H1 (cell line): ENCODE results near the gene LHPP. TPM values are rescaled to one million over a fixed set of nuclear protein-coding genes. Genes with fewer than 3 reads are reported as not detected.

ENCODE experiments used
- CTCF ChIA-PET: fragments of 300-600 bp; sonication (Branson Sonifier 250); formaldehyde crosslinking; loops from one replicate; lab custom pipeline; 2021; ENCODE audit not compliant: partially characterized antibody; lab: Charles Lee
- POLR2A ChIA-PET: fragments of 300-600 bp; sonication (Branson Sonifier 250); formaldehyde crosslinking; loops from one replicate; lab custom pipeline; 2021; ENCODE audit warnings: inconsistent platforms; ENCODE audit not compliant: partially characterized antibody; lab: Charles Lee
- DNase-seq, 2 experiments: peaks; one replicate each; pipeline versions ENCODE4 v3.0.0 to v3.0.0-alpha.2; 2010 to 2022; ENCODE audit warnings: low spot score in 2 of 2, low read depth in 1 of 2, mixed read lengths in 1 of 2
- FAIRE-seq: peaks from 2 replicates; lab custom pipeline; 2011; peaks lifted over from hg19 to GRCh38; lab: Jason Lieb, UNC
- H2AFZ ChIP-seq: 2 replicates; pipeline ENCODE4 v1.8.1; 2012; ENCODE audit warnings: low read length, inconsistent platforms
- H2AK5ac ChIP-seq: 2 replicates; pipeline ENCODE4 v1.6.1; 2013; ENCODE audit warnings: low read depth, low read length
- H2BK120ac ChIP-seq: replicated peaks from 2 replicates; pipeline ENCODE3; 2013; ENCODE audit warnings: low read depth, low read length, inconsistent platforms
- H2BK12ac ChIP-seq: 2 replicates; pipeline ENCODE4 v1.6.1; 2013; ENCODE audit warnings: low read depth, low read length
- H2BK15ac ChIP-seq: 2 replicates; pipeline ENCODE4 v1.6.1; 2013; ENCODE audit warnings: low read length
- H2BK20ac ChIP-seq: 2 replicates; pipeline ENCODE4 v1.6.1; 2013; ENCODE audit warnings: low read length
- H2BK5ac ChIP-seq: 2 replicates; pipeline ENCODE4 v1.6.1; 2013; ENCODE audit warnings: low read depth, low read length
- H3K14ac ChIP-seq: 2 replicates; pipeline ENCODE4 v1.6.1; 2013; ENCODE audit warnings: inconsistent platforms; ENCODE audit not compliant: insufficient read length
- H3K18ac ChIP-seq: 2 replicates; pipeline ENCODE4 v1.6.1; 2013; ENCODE audit warnings: low read length; ENCODE audit errors: extremely low read depth
- H3K23ac ChIP-seq: 2 replicates; pipeline ENCODE4 v1.6.1; 2013; ENCODE audit warnings: inconsistent platforms; ENCODE audit not compliant: insufficient read length
- H3K23me2 ChIP-seq: 2 replicates; pipeline ENCODE4 v1.6.1; 2013; ENCODE audit warnings: low read depth, low read length
- H3K27ac ChIP-seq: 2 replicates; pipeline ENCODE4 v1.6.1; 2011; ENCODE audit warnings: low read depth, low read length, inconsistent platforms
- H3K27me3 ChIP-seq, 4 experiments: replicated peaks in 1 of 4; 1 replicate in 1 of 4; 2 replicates in 3 of 4; pipeline versions ENCODE4 v1.6.1 to v1.8.1; 2011 to 2013; ENCODE audit warnings: low read length in 3 of 4, mild to moderate bottlenecking in 3 of 4, inconsistent platforms in 2 of 4, mixed read lengths in 2 of 4, moderate library complexity in 1 of 4; ENCODE audit not compliant: control insufficient read depth in 3 of 4, insufficient read depth in 3 of 4; ENCODE audit errors: extremely low read depth in 1 of 4
- H3K36me3 ChIP-seq, 4 experiments: 2 replicates each; pipeline versions ENCODE4 v1.6.1 to v1.8.1; 2011 to 2013; ENCODE audit warnings: mild to moderate bottlenecking in 4 of 4, low read length in 3 of 4, moderate library complexity in 2 of 4, control low read depth in 1 of 4, inconsistent platforms in 1 of 4; ENCODE audit not compliant: insufficient read depth in 4 of 4, control insufficient read depth in 2 of 4
- H3K4ac ChIP-seq: replicated peaks from 2 replicates; pipeline ENCODE3; 2013; ENCODE audit warnings: low read length, low read depth, mixed read lengths, inconsistent platforms; ENCODE audit not compliant: insufficient read length
- H3K4me1 ChIP-seq, 4 experiments: replicated peaks in 1 of 4; 1 replicate in 1 of 4; 2 replicates in 3 of 4; pipeline versions ENCODE4 v1.6.1 to v1.8.1; 2011 to 2013; ENCODE audit warnings: low read length in 3 of 4, inconsistent platforms in 2 of 4, mixed read lengths in 1 of 4; ENCODE audit not compliant: insufficient read depth in 4 of 4, control insufficient read depth in 3 of 4
- H3K4me2 ChIP-seq, 2 experiments: 2 replicates each; pipeline versions ENCODE4 v1.6.1 to v1.8.1; 2011 to 2013; ENCODE audit warnings: low read depth in 2 of 2, low read length in 2 of 2, control low read depth in 1 of 2, inconsistent platforms in 1 of 2, mild to moderate bottlenecking in 1 of 2; ENCODE audit not compliant: insufficient read depth in 1 of 2
- H3K4me3 ChIP-seq, 4 experiments: fragments of 200-600, 300-600 bp in 1 of 4; sonication (generic), shearing (Covaris generic), sonication (Bioruptor Twin) in 1 of 4; 2 replicates each; pipeline versions ENCODE4 v1.5.1 to v1.8.1; 2011 to 2016; ENCODE audit warnings: low read length in 4 of 4, low read depth in 3 of 4, control low read depth in 2 of 4, inconsistent platforms in 2 of 4, mild to moderate bottlenecking in 2 of 4, mixed read lengths in 1 of 4, moderate library complexity in 1 of 4; ENCODE audit not compliant: insufficient read depth in 2 of 4; ENCODE audit errors: extremely low read depth in 1 of 4
- H3K56ac ChIP-seq: replicated peaks from 2 replicates; pipeline ENCODE3; 2013; ENCODE audit warnings: low read depth, mild to moderate bottlenecking, mixed read lengths, low read length, inconsistent platforms; ENCODE audit not compliant: insufficient read length
- H3K79me1 ChIP-seq: 2 replicates; pipeline ENCODE4 v1.6.1; 2013; ENCODE audit warnings: low read depth, low read length, control low read depth
- H3K79me2 ChIP-seq, 2 experiments: 2 replicates each; pipeline versions ENCODE4 v1.6.1 to v1.8.1; 2012 to 2013; ENCODE audit warnings: low read length in 2 of 2, mild to moderate bottlenecking in 2 of 2, inconsistent platforms in 1 of 2; ENCODE audit not compliant: insufficient read depth in 2 of 2, control insufficient read depth in 1 of 2
- H3K9ac ChIP-seq, 4 experiments: replicated peaks in 1 of 4; 1 replicate in 1 of 4; 2 replicates in 3 of 4; pipeline versions ENCODE4 v1.6.1 to v1.8.1; 2011 to 2013; ENCODE audit warnings: low read depth in 3 of 4, low read length in 3 of 4, control low read depth in 2 of 4, mild to moderate bottlenecking in 2 of 4, moderate library complexity in 2 of 4, inconsistent platforms in 1 of 4; ENCODE audit errors: extremely low read depth in 1 of 4
- H3K9me3 ChIP-seq, 2 experiments: 2 replicates each; pipeline versions ENCODE4 v1.6.1 to v1.8.1; 2012 to 2013; ENCODE audit warnings: mild to moderate bottlenecking in 2 of 2, moderate library complexity in 2 of 2, control low read depth in 1 of 2, inconsistent platforms in 1 of 2, low read depth in 1 of 2, low read length in 1 of 2, mixed read lengths in 1 of 2; ENCODE audit not compliant: insufficient read depth in 2 of 2
- H4K20me1 ChIP-seq, 2 experiments: replicated peaks in 1 of 2; 2 replicates each; pipeline versions ENCODE3 to v1.8.1; 2011 to 2013; ENCODE audit warnings: inconsistent platforms in 2 of 2, low read length in 2 of 2, mild to moderate bottlenecking in 1 of 2; ENCODE audit not compliant: insufficient read depth in 2 of 2, control insufficient read depth in 1 of 2
- H4K5ac ChIP-seq: 2 replicates; pipeline ENCODE4 v1.6.1; 2013; ENCODE audit warnings: low read length, low read depth, mixed read lengths, inconsistent platforms; ENCODE audit not compliant: insufficient read length
- H4K8ac ChIP-seq: 2 replicates; pipeline ENCODE4 v1.8.0; 2013; ENCODE audit warnings: mild to moderate bottlenecking, moderate library complexity, low read length, inconsistent platforms; ENCODE audit not compliant: insufficient read depth; ENCODE audit errors: extremely low read depth
- H4K91ac ChIP-seq: replicated peaks from 2 replicates; pipeline ENCODE3; 2013; ENCODE audit warnings: low read length, mixed read lengths, inconsistent platforms; ENCODE audit not compliant: insufficient read length
- JUN ChIP-seq: IDR thresholded peaks from 2 replicates; pipeline ENCODE4 v1.6.1; 2011; ENCODE audit warnings: low read depth, mild to moderate bottlenecking, improper control_type of control experiment, low read length
- RFX5 ChIP-seq: IDR thresholded peaks from 2 replicates; pipeline ENCODE4 v1.6.1; 2011; ENCODE audit warnings: low read depth, low read length, improper control_type of control experiment, borderline replicate concordance
- TAF7 ChIP-seq: optimal IDR thresholded peaks from 2 replicates; pipeline ENCODE3; 2011; ENCODE audit warnings: low read depth, mild to moderate bottlenecking, inconsistent platforms, low read length, moderate library complexity, borderline replicate concordance
- YY1 ChIP-seq: IDR thresholded peaks from 2 replicates; pipeline ENCODE4 v1.6.1; 2011; ENCODE audit warnings: low read depth, mild to moderate bottlenecking, low read length
- WGBS, 2 experiments: shearing (Covaris generic) in 1 of 2; methylation state at CpG; one replicate each; pipeline versions ENCODE4 v1.1.6 to v1.1.7; 2013 to 2015; ENCODE audit warnings: low lambda C conversion rate in 2 of 2, mixed read lengths in 2 of 2, inconsistent platforms in 1 of 2, low coverage in 1 of 2, missing lambda C conversion rate in 1 of 2; ENCODE audit not compliant: insufficient replicate concordance in 2 of 2, insufficient coverage in 1 of 2, insufficient read length in 1 of 2; ENCODE audit errors: extremely low coverage in 1 of 2, missing lambda C conversion rate in 1 of 2; 5-methylcytosine and 5-hydroxymethylcytosine counted together
- polyA plus RNA-seq, 7 experiments: library from polyadenylated mRNA; depleted of rRNA in 3 of 7; stranded (reverse) in 5 of 7; unstranded in 2 of 7; fragments of >200 nt in 5 of 7; fragments of 200-250 nt in 2 of 7; gene quantifications; 1 replicate in 5 of 7; 2 replicates in 1 of 7; 4 replicates in 1 of 7; pipeline versions ENCODE4 v1.2.1 to v1.2.3, GENCODE V29; 2011 to 2013; ENCODE audit warnings: missing spikeins in 2 of 7, mixed read lengths in 2 of 7
- total RNA-seq: library from RNA; stranded (reverse); fragmentation: NEBNext Ultra II Directional; extraction: Animal tissue kit (Norgen Biotek cat#: 25700); gene quantifications from 2 replicates; pipeline ENCODE4 v1.2.1, GENCODE V29; 2021

LHPP gene
- total and polyA plus RNA-seq, 2 of the 8 experiments (the other 6 are each of a cell fraction or from before 2014, with no cell fraction given): 26.0 to 45.0 TPM

- ChIA-PET CTCF (interaction anchor here (1.0 to 2.2 kb wide), 6 partner anchors 13 to 80 kb away, joined by 3 to 6 read pairs (median 4); no protein-coding TSS in a partner anchor), POLR2A (interaction anchor here (0.5 to 1.7 kb wide), 4 partner anchors 10 to 21 kb away, joined by 5 to 6 read pairs (median 6); no protein-coding TSS in a partner anchor)
- Histone ChIP-seq H2BK12ac (no peak overlapping the region), H3K79me1 (peaks cover 9% of the 10 kb centered on the region), H2BK20ac (no peak overlapping the region), H4K91ac (no peak overlapping the region), H3K23ac (no peak overlapping the region), H3K9ac (no peak overlapping the region), H2AFZ (no peak overlapping the region), H3K79me2 (no peaks in the 10 kb centered on the region), H3K18ac (no peak overlapping the region), H3K4ac (no peak overlapping the region), H3K9me3 (peaks cover 6 to 8% of the 10 kb centered on the region in 2 experiments; a peak in 3 of 4 replicates), H2AK5ac (no peak overlapping the region), H3K27me3 (no peaks in the 10 kb centered on the region), H3K4me2 (no peak overlapping the region), H3K4me1 (peaks cover 0 to 10% (median 4%) of the 10 kb centered on the region in 4 experiments; a peak in 4 of 7 replicates), H4K20me1 (peaks cover 0 to 2% of the 10 kb centered on the region in 2 experiments), H3K14ac (no peak overlapping the region), H4K8ac (no peak overlapping the region; the same call in 1 of the 2 replicates), H3K23me2 (no peaks in the 10 kb centered on the region), H3K4me3 (no peak overlapping the region), H2BK5ac (0 out of 2 replicates have a peak overlapping the region, but pooled peaks have one; percentile 7), H2BK120ac (no peak overlapping the region), H3K27ac (no peak overlapping the region), H4K5ac (no peak overlapping the region), H3K56ac (no peak overlapping the region), H2BK15ac (no peak overlapping the region), H3K36me3 (peaks cover 3 to 11% (median 7%) of the 10 kb centered on the region in 4 experiments; a peak in 7 of 8 replicates)
- TF ChIP-seq TAF7: no peak
- TF ChIP-seq RFX5: no peak
- TF ChIP-seq YY1: no peak
- no peak for TF ChIP-seq JUN
- 95% methylated on average over 14 of the region's 17 CpGs; no CpG with 5 or more reads in 1 of the 2 experiments for WGBS, 2 experiments
- no peak for FAIRE-seq
- no peak for DNase-seq
These were observed 22.4 kb downstream of the LHPP start for GRCh38 chr10:124484031-124484430.
